Fibroblast of the aortic adventitia (primary cell): ENCODE measurements around the gene LDB3. TPM values are rescaled to one million over a fixed set of nuclear protein-coding genes. Genes with fewer than 3 reads are reported as not detected.

ENCODE experiments used
- DNase-seq: peaks from one replicate; pipeline ENCODE4 v3.0.0-alpha.2; 2010; ENCODE audit warnings: low read depth
- H3K4me3 ChIP-seq: 2 replicates; pipeline ENCODE4 v1.5.1; 2011; ENCODE audit warnings: low read depth, mild to moderate bottlenecking, control low read depth, low read length, moderate library complexity
- CTCF ChIP-seq: IDR thresholded peaks from 2 replicates; pipeline ENCODE4 v1.5.1; 2011; ENCODE audit warnings: mild to moderate bottlenecking, low read length, control low read depth, inconsistent platforms; ENCODE audit not compliant: insufficient read depth
- total RNA-seq: library from RNA; depleted of rRNA; stranded (reverse); fragments of >200 nt; gene quantifications from 2 replicates; pipeline ENCODE4 v1.2.3, GENCODE V29; 2012; ENCODE audit warnings: low replicate concordance

Gene LDB3
- total RNA-seq, 1 donor: under 0.01 TPM

GRCh38 chr10:86758189-86759072, 90.1 kb downstream of the LDB3 start:
- H3K4me3 ChIP-seq: peak overlapping the region; percentile 76
- peak; percentile 38 for DNase-seq
- no peak for TF ChIP-seq CTCF

GRCh38 chr10:86759073-86759672, 90.9 kb downstream of the LDB3 start:
- no peak for TF ChIP-seq CTCF

GRCh38 chr10:86763404-86763803, 95.1 kb downstream of the LDB3 start:
- H3K4me3 ChIP-seq: no peak overlapping the region
- no peak for DNase-seq
- no peak for TF ChIP-seq CTCF

More at GRCh38 chr10:86759073-86759672, 90.9 kb downstream of the LDB3 start:
- DNase-seq: peak; percentile 39
- H3K4me3 ChIP-seq: peak overlapping the region; percentile 76

GRCh38 chr10:86765548-86765947, 97.2 kb downstream of the LDB3 start:
- DNase-seq: no peak
- no peak for TF ChIP-seq CTCF
- H3K4me3 ChIP-seq: no peak overlapping the region

GRCh38 chr10:86768412-86769062, 100.2 kb downstream of the LDB3 start:
- DNase-seq: no peak
- H3K4me3 ChIP-seq: no peak overlapping the region
- no peak for TF ChIP-seq CTCF

- H3K4me3 ChIP-seq: no peak overlapping the region
- TF ChIP-seq CTCF: no peak
- DNase-seq: no peak
Observed at GRCh38 chr10:86769991-86770390, 101.7 kb downstream of the LDB3 start.
